CD4-positive, CD25-positive, alpha-beta regulatory T cell (primary cell): Measurements from ENCODE around the gene TXNRD2. TPM values are rescaled to one million over a fixed set of nuclear protein-coding genes. Genes with fewer than 3 reads are reported as not detected.

Source experiments
- ATAC-seq, 2 donors: fragments of 150-1000 bp; cut with Tn5 transposase; one replicate each; pipeline ENCODE4 v1.10.0; 2021; ENCODE audit warnings: low read depth in 2 of 2, moderate number of reproducible peaks in 2 of 2, moderate library complexity in 1 of 2
- DNase-seq, 3 donors: peaks; one replicate each; pipeline versions ENCODE4 v3.0.0 to v3.0.0-alpha.2; 2012 to 2022; ENCODE audit warnings: mixed read lengths in 1 of 3
- H3K27ac ChIP-seq: one replicate; pipeline ENCODE4 v1.7.0; 2013; ENCODE audit warnings: mild to moderate bottlenecking, low read length; ENCODE audit not compliant: insufficient read depth, poor library complexity, severe bottlenecking
- H3K27me3 ChIP-seq: one replicate; pipeline ENCODE4 v1.7.0; 2013; ENCODE audit warnings: low read length; ENCODE audit not compliant: control insufficient read depth, insufficient read depth
- H3K36me3 ChIP-seq: one replicate; pipeline ENCODE4 v1.7.0; 2013; ENCODE audit warnings: mild to moderate bottlenecking, low read length, moderate library complexity; ENCODE audit not compliant: control insufficient read depth, insufficient read depth
- H3K4me1 ChIP-seq: 2 replicates; pipeline ENCODE4 v1.7.0; 2013; ENCODE audit warnings: mild to moderate bottlenecking, low read length; ENCODE audit not compliant: insufficient read depth, control insufficient read depth, poor library complexity, severe bottlenecking
- H3K4me3 ChIP-seq: one replicate; pipeline ENCODE4 v1.7.0; 2013; ENCODE audit warnings: low read depth, mild to moderate bottlenecking, low read length, moderate library complexity
- H3K9me3 ChIP-seq, 2 experiments: 1 replicate in 1 of 2; 2 replicates in 1 of 2; pipeline ENCODE4 v1.7.0; 2013; ENCODE audit warnings: low read length in 2 of 2, mild to moderate bottlenecking in 1 of 2, moderate library complexity in 1 of 2; ENCODE audit not compliant: control insufficient read depth in 2 of 2
- H3K27ac Mint-ChIP-seq, 3 donors: one replicate each; pipeline ENCODE4 v1.8.0; 2020 to 2022; ENCODE audit warnings: mild to moderate bottlenecking in 3 of 3, mixed read lengths in 3 of 3, moderate library complexity in 2 of 3
- H3K27me3 Mint-ChIP-seq: one replicate; pipeline ENCODE4 v1.8.0; 2022; ENCODE audit warnings: mild to moderate bottlenecking, mixed read lengths
- H3K36me3 Mint-ChIP-seq: one replicate; pipeline ENCODE4 v1.8.0; 2020; ENCODE audit warnings: mixed read lengths
- H3K4me1 Mint-ChIP-seq, 4 donors: one replicate each; pipeline ENCODE4 v1.8.0; 2020 to 2022; ENCODE audit warnings: mixed read lengths in 4 of 4, mild to moderate bottlenecking in 1 of 4
- H3K4me3 Mint-ChIP-seq, 4 donors: one replicate each; pipeline ENCODE4 v1.8.0; 2020 to 2022; ENCODE audit warnings: mild to moderate bottlenecking in 4 of 4, mixed read lengths in 4 of 4, moderate library complexity in 3 of 4
- H3K9me3 Mint-ChIP-seq, 7 donors: one replicate each; pipeline ENCODE4 v1.8.0; 2020 to 2022; ENCODE audit warnings: mixed read lengths in 7 of 7, mild to moderate bottlenecking in 3 of 7, moderate library complexity in 2 of 7
- polyA plus RNA-seq, 4 donors: library from polyadenylated mRNA; unstranded; fragments of 300-500 nt; fragmentation: Illumina TruSeq; gene quantifications; one replicate each; pipeline ENCODE4 v1.2.3, GENCODE V29; 2021
- total RNA-seq: library from RNA; stranded (reverse); gene quantifications from one replicate; pipeline ENCODE4 v1.2.3, GENCODE V29; 2022

The TXNRD2 gene
- total and polyA plus RNA-seq, 5 donors from 2014 or later: 11.3 to 25.7 (median 11.9) TPM

- no peak for DNase-seq
- H3K36me3 ChIP-seq: peaks cover 3% of the 10 kb centered on the region
- H3K4me1 ChIP-seq: peaks cover 6% of the 10 kb centered on the region
- H3K27me3 Mint-ChIP-seq: no peaks in the 10 kb centered on the region
- peaks cover 6% of the 10 kb centered on the region for H3K36me3 Mint-ChIP-seq
- H3K27ac Mint-ChIP-seq: no peak overlapping the region
- H3K27me3 ChIP-seq: no peaks in the 10 kb centered on the region
- no peak overlapping the region for H3K27ac ChIP-seq
- no peak overlapping the region for H3K4me3 Mint-ChIP-seq
- H3K4me3 ChIP-seq: no peak overlapping the region
- no peak for ATAC-seq
- peaks cover 0 to 12% (median 2%) of the 10 kb centered on the region in 4 donors for H3K4me1 Mint-ChIP-seq
- no peaks in the 10 kb centered on the region for H3K9me3 Mint-ChIP-seq
- no peaks in the 10 kb centered on the region for H3K9me3 ChIP-seq
These were observed 26.9 kb upstream of the TXNRD2 start for GRCh38 chr22:19968450-19968891.

GRCh38 chr22:19967850-19968449 is 26.3 kb upstream of the TXNRD2 start:
- Mint-ChIP-seq H3K27ac (peak overlapping the region in 1 of 3 donors; percentile 14), H3K9me3 (no peaks in the 10 kb centered on the region), H3K27me3 (no peaks in the 10 kb centered on the region), H3K36me3 (peaks cover 6% of the 10 kb centered on the region), H3K4me1 (peaks cover 0 to 12% (median 2%) of the 10 kb centered on the region in 4 donors), H3K4me3 (peak overlapping the region in 1 of 4 donors; percentile 38)
- DNase-seq (no peak), ATAC-seq (no peak)
- H3K27ac ChIP-seq: no peak overlapping the region
- peaks cover 6% of the 10 kb centered on the region for H3K4me1 ChIP-seq
- H3K9me3 ChIP-seq: no peaks in the 10 kb centered on the region
- H3K36me3 ChIP-seq: peaks cover 3% of the 10 kb centered on the region
- H3K27me3 ChIP-seq: no peaks in the 10 kb centered on the region
- no peak overlapping the region for H3K4me3 ChIP-seq

- Mint-ChIP-seq H3K9me3 (no peaks in the 10 kb centered on the region), H3K27ac (peak overlapping the region; percentile 49 to 71 (median 58)), H3K27me3 (no peaks in the 10 kb centered on the region)
These were observed 25.5 kb upstream of the TXNRD2 start for GRCh38 chr22:19966908-19967750.

GRCh38 chr22:19965771-19966709 is 24.4 kb upstream of the TXNRD2 start:
- Mint-ChIP-seq H3K36me3 (peaks cover 6% of the 10 kb centered on the region), H3K9me3 (no peaks in the 10 kb centered on the region), H3K4me1 (peaks cover 0 to 10% (median 2%) of the 10 kb centered on the region in 4 donors), H3K4me3 (no peak overlapping the region), H3K27ac (peak overlapping the region in 1 of 3 donors; percentile 49), H3K27me3 (no peaks in the 10 kb centered on the region)
- Histone ChIP-seq H3K9me3 (no peaks in the 10 kb centered on the region), H3K4me3 (no peak overlapping the region), H3K27me3 (no peaks in the 10 kb centered on the region), H3K4me1 (peaks cover 6% of the 10 kb centered on the region), H3K36me3 (peaks cover 3% of the 10 kb centered on the region), H3K27ac (no peak overlapping the region)
- ATAC-seq: no peak
- DNase-seq: no peak

More at GRCh38 chr22:19966908-19967750, 25.5 kb upstream of the TXNRD2 start:
- Histone ChIP-seq H3K9me3 (no peaks in the 10 kb centered on the region), H3K27me3 (no peaks in the 10 kb centered on the region), H3K36me3 (peaks cover 3% of the 10 kb centered on the region), H3K4me3 (no peak overlapping the region), H3K4me1 (peaks cover 6% of the 10 kb centered on the region), H3K27ac (no peak overlapping the region)
- Mint-ChIP-seq H3K4me3 (no peak overlapping the region), H3K36me3 (peaks cover 6% of the 10 kb centered on the region), H3K4me1 (peaks cover 0 to 14% (median 2%) of the 10 kb centered on the region in 4 donors)
- DNase-seq (no peak), ATAC-seq (no peak)

GRCh38 chr22:19964701-19965386 is 23.2 kb upstream of the TXNRD2 start:
- no peak for ATAC-seq
- H3K4me1 ChIP-seq: no peaks in the 10 kb centered on the region
- peaks cover 0 to 5% (median 0%) of the 10 kb centered on the region in 4 donors for H3K4me1 Mint-ChIP-seq

GRCh38 chr22:19963863-19964642 is 22.4 kb upstream of the TXNRD2 start:
- Histone ChIP-seq H3K36me3 (no peaks in the 10 kb centered on the region), H3K9me3 (no peaks in the 10 kb centered on the region), H3K27me3 (no peaks in the 10 kb centered on the region), H3K27ac (no peak overlapping the region), H3K4me1 (no peaks in the 10 kb centered on the region), H3K4me3 (no peak overlapping the region)
- DNase-seq: no peak
- Mint-ChIP-seq H3K9me3 (no peaks in the 10 kb centered on the region), H3K27me3 (no peaks in the 10 kb centered on the region), H3K4me1 (peaks cover 0 to 6% (median 0%) of the 10 kb centered on the region in 4 donors), H3K4me3 (no peak overlapping the region), H3K36me3 (peaks cover 6% of the 10 kb centered on the region), H3K27ac (no peak overlapping the region)
- ATAC-seq: no peak

More at GRCh38 chr22:19964701-19965386, 23.2 kb upstream of the TXNRD2 start:
- DNase-seq: no peak
- H3K4me3 Mint-ChIP-seq: no peak overlapping the region
- Histone ChIP-seq H3K9me3 (no peaks in the 10 kb centered on the region), H3K4me3 (no peak overlapping the region), H3K27me3 (no peaks in the 10 kb centered on the region), H3K27ac (no peak overlapping the region), H3K36me3 (peaks cover 3% of the 10 kb centered on the region)
- H3K36me3 Mint-ChIP-seq: peaks cover 6% of the 10 kb centered on the region
- H3K9me3 Mint-ChIP-seq: no peaks in the 10 kb centered on the region
- no peaks in the 10 kb centered on the region for H3K27me3 Mint-ChIP-seq
- no peak overlapping the region for H3K27ac Mint-ChIP-seq
